HepG2 (cell line): ENCODE data around the gene WDR87. TPM values are rescaled to one million over a fixed set of nuclear protein-coding genes. Genes with fewer than 3 reads are reported as not detected.

ENCODE experiments used
- ARNTL ChIP-seq: sonication (generic); formaldehyde crosslinking; IDR thresholded peaks from 2 replicates; pipeline ENCODE4 v1.4.0; 2020; ENCODE audit warnings: mild to moderate bottlenecking, missing genetic modification reagents
- ATRX ChIP-seq: sonication (generic); formaldehyde crosslinking; IDR thresholded peaks from 2 replicates; pipeline ENCODE4 v1.4.0; 2020; ENCODE audit warnings: missing genetic modification reagents, borderline replicate concordance
- DNMT1 ChIP-seq: sonication (generic); formaldehyde crosslinking; IDR thresholded peaks from 2 replicates; pipeline ENCODE4 v1.5.1; 2020; ENCODE audit warnings: mild to moderate bottlenecking, missing genetic modification reagents
- FOXA1 ChIP-seq, 2 experiments: fragments of 450-650 bp in 1 of 2; sonication (generic) in 1 of 2; formaldehyde crosslinking in 1 of 2; IDR thresholded peaks; 2 replicates each; pipeline versions ENCODE4 v1.4.0 to v1.6.1; 2016 to 2020; ENCODE audit warnings: missing genetic modification reagents in 1 of 2
- FOXP4 ChIP-seq: sonication (generic); formaldehyde crosslinking; IDR thresholded peaks from 2 replicates; pipeline ENCODE4 v1.4.0; 2020; ENCODE audit warnings: missing genetic modification reagents
- GABPA ChIP-seq, 2 experiments: IDR thresholded peaks; 2 replicates each; pipeline ENCODE4 v1.6.1; 2011 to 2016; ENCODE audit warnings: low read depth in 2 of 2, low read length in 1 of 2, missing biosample characterization in 1 of 2, missing genetic modification characterization in 1 of 2
- GATAD2A ChIP-seq: IDR thresholded peaks from 2 replicates; pipeline ENCODE4 v1.6.1; 2016
- HDAC1 ChIP-seq: sonication (generic); formaldehyde crosslinking; IDR thresholded peaks from 2 replicates; pipeline ENCODE4 v1.5.1; 2020; ENCODE audit warnings: mild to moderate bottlenecking, missing genetic modification reagents
- IRX3 ChIP-seq: sonication (generic); formaldehyde crosslinking; IDR thresholded peaks from 2 replicates; pipeline ENCODE4 v1.8.1; 2023; ENCODE audit warnings: mild to moderate bottlenecking, low read depth, missing genetic modification reagents, borderline replicate concordance
- MEIS2 ChIP-seq: sonication (generic); formaldehyde crosslinking; IDR thresholded peaks from 2 replicates; pipeline ENCODE4 v1.9.0; 2021; ENCODE audit warnings: mild to moderate bottlenecking, missing genetic modification reagents
- NFIB ChIP-seq: sonication (generic); formaldehyde crosslinking; IDR thresholded peaks from 2 replicates; pipeline ENCODE4 v1.9.0; 2021; ENCODE audit warnings: missing genetic modification reagents, mild to moderate bottlenecking, borderline replicate concordance
- NFKB2 ChIP-seq: sonication (generic); formaldehyde crosslinking; IDR thresholded peaks from 2 replicates; pipeline ENCODE4 v1.4.0; 2020; ENCODE audit warnings: missing genetic modification reagents, borderline replicate concordance
- NR2F2 ChIP-seq: IDR thresholded peaks from 2 replicates; pipeline ENCODE4 v1.6.1; 2012; ENCODE audit warnings: low read depth, inconsistent platforms, borderline replicate concordance
- RBM39 ChIP-seq: fragments of 200-400 bp; formaldehyde crosslinking; IDR thresholded peaks from one replicate; pipeline ENCODE4 v1.6.1; 2018; ENCODE audit warnings: antibody characterized with exemption, mild to moderate bottlenecking, low read depth, low read length; ENCODE audit not compliant: poor library complexity, severe bottlenecking
- REST ChIP-seq, 2 experiments: IDR thresholded peaks; 2 replicates each; pipeline ENCODE4 v1.6.1; 2011 to 2012; ENCODE audit warnings: low read length in 2 of 2, borderline replicate concordance in 1 of 2, low read depth in 1 of 2, mild to moderate bottlenecking in 1 of 2, moderate library complexity in 1 of 2
- SMAD3 ChIP-seq: sonication (generic); formaldehyde crosslinking; IDR thresholded peaks from 2 replicates; pipeline ENCODE4 v1.4.0; 2020; ENCODE audit warnings: missing genetic modification reagents
- SRF ChIP-seq: IDR thresholded peaks from 2 replicates; pipeline ENCODE4 v1.6.1; 2011; ENCODE audit warnings: mild to moderate bottlenecking, low read depth, low read length, moderate library complexity
- SRSF1 ChIP-seq: fragments of 200-400 bp; formaldehyde crosslinking; optimal IDR thresholded peaks from 2 replicates; pipeline ENCODE3; 2017; ENCODE audit warnings: mild to moderate bottlenecking, low read depth, low read length, moderate library complexity
- ZBTB3 ChIP-seq: sonication (generic); formaldehyde crosslinking; IDR thresholded peaks from 2 replicates; pipeline ENCODE4 v1.4.0; 2020; ENCODE audit warnings: low read depth, mild to moderate bottlenecking, moderate library complexity, missing genetic modification reagents, borderline replicate concordance
- ZFP36L1 ChIP-seq: sonication (generic); formaldehyde crosslinking; IDR thresholded peaks from 2 replicates; pipeline ENCODE4 v1.8.0; 2022; ENCODE audit warnings: mild to moderate bottlenecking, missing genetic modification reagents, moderate library complexity
- ZNF121 ChIP-seq: sonication (generic); formaldehyde crosslinking; IDR thresholded peaks from 2 replicates; pipeline ENCODE4 v1.5.0; 2020; ENCODE audit warnings: mild to moderate bottlenecking, missing genetic modification reagents
- ZNF124 ChIP-seq: sonication (generic); formaldehyde crosslinking; IDR thresholded peaks from 2 replicates; pipeline ENCODE4 v1.4.0; 2020; ENCODE audit warnings: missing genetic modification reagents
- ZNF224 ChIP-seq: sonication (generic); formaldehyde crosslinking; IDR thresholded peaks from 2 replicates; pipeline ENCODE4 v1.5.0; 2020; ENCODE audit warnings: mild to moderate bottlenecking, missing genetic modification reagents
- polyA plus RNA-seq, 8 experiments: library from polyadenylated mRNA; depleted of rRNA in 3 of 8; stranded (reverse) in 7 of 8; unstranded in 1 of 8; fragments of >200 nt; fragmentation: Illumina TruSeq in 4 of 8; extraction: Trizol in 4 of 8; gene quantifications; 2 replicates each; pipeline versions ENCODE4 v1.2.1 to v1.2.3, GENCODE V29; 2011 to 2016; ENCODE audit warnings: low read depth in 4 of 8, missing spikeins in 1 of 8, mixed read lengths in 1 of 8; ENCODE audit not compliant: insufficient read depth in 1 of 8
- total RNA-seq, 5 experiments: library from RNA; depleted of rRNA; stranded (reverse); fragments of >200 nt; fragmentation: Illumina TruSeq; extraction: Trizol; gene quantifications; 2 replicates each; pipeline ENCODE4 v1.2.3, GENCODE V29; 2016; ENCODE audit warnings: low read depth in 1 of 5
- TF ChIP-seq, protein P1 (sequence below): IDR thresholded peaks from 2 replicates; pipeline ENCODE4 v1.6.1; 2016; ENCODE audit warnings: low read depth
- TF ChIP-seq, protein P2 (sequence below): IDR thresholded peaks from 2 replicates; pipeline ENCODE4 v1.6.1; 2012; ENCODE audit warnings: inconsistent platforms

The WDR87 gene
- total and polyA plus RNA-seq, 2 of the 13 experiments (the other 11 are each of a cell fraction or from before 2014, with no cell fraction given): not detected

GRCh38 chr19:37874784-37875183 lies 31.6 kb downstream of the WDR87 start (continued):
- no peak for TF ChIP-seq DNMT1 (CRISPR knock-in tag)
- no peak for TF ChIP-seq FOXP4 (CRISPR knock-in tag)
- TF ChIP-seq NFIB (CRISPR knock-in tag): no peak
- TF ChIP-seq HDAC1 (CRISPR knock-in tag): peak; percentile 51; the same call in 1 of the 2 replicates
- no peak for TF ChIP-seq SRSF1
- TF ChIP-seq FOXA1 (IDR thresholded peaks at IDR 0.05): no peak
- TF ChIP-seq FOXA1 (CRISPR knock-in tag; IDR thresholded peaks at IDR 0.05): peak; percentile 75
- TF ChIP-seq ZNF121 (CRISPR knock-in tag): no peak
- no peak for TF ChIP-seq ZBTB3 (CRISPR knock-in tag)
- no peak for TF ChIP-seq ZNF124 (CRISPR knock-in tag)
- TF ChIP-seq, protein P1, sequence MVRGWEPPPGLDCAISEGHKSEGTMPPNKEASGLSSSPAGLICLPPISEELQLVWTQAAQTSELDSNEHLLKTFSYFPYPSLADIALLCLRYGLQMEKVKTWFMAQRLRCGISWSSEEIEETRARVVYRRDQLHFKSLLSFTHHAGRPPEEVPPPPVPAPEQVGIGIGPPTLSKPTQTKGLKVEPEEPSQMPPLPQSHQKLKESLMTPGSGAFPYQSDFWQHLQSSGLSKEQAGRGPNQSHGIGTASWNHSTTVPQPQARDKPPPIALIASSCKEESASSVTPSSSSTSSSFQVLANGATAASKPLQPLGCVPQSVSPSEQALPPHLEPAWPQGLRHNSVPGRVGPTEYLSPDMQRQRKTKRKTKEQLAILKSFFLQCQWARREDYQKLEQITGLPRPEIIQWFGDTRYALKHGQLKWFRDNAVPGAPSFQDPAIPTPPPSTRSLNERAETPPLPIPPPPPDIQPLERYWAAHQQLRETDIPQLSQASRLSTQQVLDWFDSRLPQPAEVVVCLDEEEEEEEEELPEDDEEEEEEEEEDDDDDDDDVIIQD (CRISPR knock-in tag): peak; percentile 55; the same call in 1 of the 2 replicates
- TF ChIP-seq ZNF224 (CRISPR knock-in tag): no peak
- peak; percentile 72; the same call in 1 of the 2 replicates for TF ChIP-seq ARNTL (CRISPR knock-in tag)
- no peak for TF ChIP-seq ATRX (CRISPR knock-in tag)
- no peak for TF ChIP-seq NFKB2 (CRISPR knock-in tag)
- TF ChIP-seq NR2F2: no peak
- TF ChIP-seq IRX3: no peak
- TF ChIP-seq, protein P2, sequence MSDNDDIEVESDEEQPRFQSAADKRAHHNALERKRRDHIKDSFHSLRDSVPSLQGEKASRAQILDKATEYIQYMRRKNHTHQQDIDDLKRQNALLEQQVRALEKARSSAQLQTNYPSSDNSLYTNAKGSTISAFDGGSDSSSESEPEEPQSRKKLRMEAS: peak; percentile 85
- no peak for TF ChIP-seq SRF
- peak; percentile 65; the same call in 1 of the 2 replicates for TF ChIP-seq GATAD2A (CRISPR knock-in tag)
- peak; percentile 72; the same call in 1 of the 2 replicates for TF ChIP-seq ZFP36L1 (CRISPR knock-in tag)
- no peak for TF ChIP-seq MEIS2
- TF ChIP-seq GABPA (IDR thresholded peaks at IDR 0.05; ENCODE audit: low read depth, low read length): no peak
- peak; percentile 36; the same call in 1 of the 2 replicates for TF ChIP-seq GABPA (CRISPR knock-in tag; IDR thresholded peaks at IDR 0.05; ENCODE audit: low read depth)
- no peak for TF ChIP-seq SMAD3 (CRISPR knock-in tag)
- no peak for TF ChIP-seq RBM39
- no peak for TF ChIP-seq REST (IDR thresholded peaks at IDR 0.05; ENCODE audit: borderline replicate concordance in 1 of 2, low read depth in 1 of 2, low read length in 2 of 2)
